GM19099 (cell line): ENCODE data around the gene ERI3.

Experiments
- POLR2A ChIP-seq: IDR thresholded peaks from 3 replicates; pipeline ENCODE4 v1.6.1; 2011; ENCODE audit warnings: low read depth; ENCODE audit not compliant: insufficient read length; ENCODE audit errors: extremely low read depth

Gene ERI3

DNA sequence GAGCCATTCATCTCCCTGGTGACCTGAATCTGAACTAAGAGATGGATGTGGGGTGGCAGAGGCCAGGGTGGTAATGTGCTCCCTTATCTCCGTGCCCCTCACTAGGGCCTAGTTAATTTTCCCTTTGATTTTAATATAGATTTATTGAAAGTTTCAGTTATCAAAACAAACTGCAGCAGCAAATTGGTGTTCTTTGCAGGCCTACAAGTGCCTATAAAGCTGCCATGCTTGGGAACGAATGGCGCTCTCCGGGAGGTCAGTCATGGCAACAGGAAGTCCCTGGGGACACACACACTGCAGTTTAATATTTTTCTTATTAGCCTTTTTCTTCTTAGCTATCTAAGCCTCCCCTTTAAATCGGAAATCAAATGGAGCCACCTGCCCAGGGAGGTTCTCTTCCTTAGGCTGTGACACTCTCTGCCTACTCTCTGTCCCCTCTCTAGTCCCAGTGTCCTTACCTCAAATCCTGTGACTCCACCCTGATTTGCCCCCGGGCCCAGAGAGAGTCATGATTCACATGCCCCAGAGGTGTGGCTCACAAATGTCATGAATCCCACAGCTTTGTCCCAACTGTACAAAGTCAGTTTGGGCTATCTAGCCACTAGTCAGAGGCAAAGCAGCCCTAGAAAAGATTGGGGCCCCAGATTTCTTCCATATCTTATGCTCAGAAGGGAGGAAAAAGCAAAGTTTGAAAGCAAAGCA, 4.3 kb upstream of the ERI3 start:
- TF ChIP-seq POLR2A: no peak

DNA sequence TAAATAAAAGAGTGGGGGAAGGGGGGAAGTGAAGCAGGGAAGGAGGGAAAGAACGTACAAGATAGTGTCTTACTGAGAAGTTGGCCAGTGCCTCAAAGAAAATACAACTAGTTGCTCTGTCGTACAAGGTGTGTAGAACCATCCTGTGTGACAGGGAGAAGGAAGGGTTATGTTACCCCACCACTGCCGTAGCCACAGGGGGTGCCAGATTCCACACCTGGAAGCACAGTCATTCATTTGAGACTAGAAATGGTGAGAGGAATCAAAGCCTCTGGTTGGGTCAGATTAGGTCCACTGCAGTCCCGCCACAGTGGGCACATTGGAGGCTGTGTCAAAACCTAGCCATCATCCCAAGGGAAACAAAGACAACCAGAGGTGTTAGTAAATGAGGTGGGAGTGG, 2.7 kb upstream of the ERI3 start:
- TF ChIP-seq POLR2A: no peak

DNA sequence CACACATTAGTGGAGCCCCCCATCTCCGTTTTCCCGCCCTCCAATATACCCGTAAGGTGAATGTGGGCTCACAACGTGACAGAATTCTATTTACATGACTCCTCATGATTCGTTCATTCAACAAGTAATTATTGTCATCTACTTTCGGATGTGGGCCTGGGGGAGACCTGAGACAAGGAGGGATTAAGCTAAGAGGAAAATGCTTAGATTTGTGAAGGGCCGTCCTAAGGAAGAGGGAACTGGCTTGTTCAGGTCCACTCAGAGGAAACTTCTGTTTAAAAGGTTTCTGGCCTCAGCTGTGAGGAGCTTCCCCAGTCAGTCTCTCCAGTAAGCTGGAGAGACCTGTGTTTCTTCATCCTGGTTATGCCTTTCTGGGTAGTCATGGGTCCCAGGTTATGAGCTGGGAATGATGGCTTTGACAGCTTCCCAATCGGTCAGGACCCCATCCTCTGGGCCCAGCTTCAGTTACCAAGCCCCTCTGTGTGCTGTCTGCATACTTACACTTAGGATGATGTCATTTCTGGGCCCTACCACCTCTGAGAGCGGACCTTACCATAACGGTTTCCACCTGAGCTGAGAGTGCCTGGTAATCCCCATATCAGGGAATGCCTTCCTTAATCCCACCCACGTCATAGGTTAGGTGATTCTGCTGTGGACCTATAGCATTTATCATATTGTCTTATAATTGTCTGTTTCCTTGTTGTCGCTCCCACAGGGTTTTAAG, 687 bp upstream of the ERI3 start:
- no peak for TF ChIP-seq POLR2A

DNA sequence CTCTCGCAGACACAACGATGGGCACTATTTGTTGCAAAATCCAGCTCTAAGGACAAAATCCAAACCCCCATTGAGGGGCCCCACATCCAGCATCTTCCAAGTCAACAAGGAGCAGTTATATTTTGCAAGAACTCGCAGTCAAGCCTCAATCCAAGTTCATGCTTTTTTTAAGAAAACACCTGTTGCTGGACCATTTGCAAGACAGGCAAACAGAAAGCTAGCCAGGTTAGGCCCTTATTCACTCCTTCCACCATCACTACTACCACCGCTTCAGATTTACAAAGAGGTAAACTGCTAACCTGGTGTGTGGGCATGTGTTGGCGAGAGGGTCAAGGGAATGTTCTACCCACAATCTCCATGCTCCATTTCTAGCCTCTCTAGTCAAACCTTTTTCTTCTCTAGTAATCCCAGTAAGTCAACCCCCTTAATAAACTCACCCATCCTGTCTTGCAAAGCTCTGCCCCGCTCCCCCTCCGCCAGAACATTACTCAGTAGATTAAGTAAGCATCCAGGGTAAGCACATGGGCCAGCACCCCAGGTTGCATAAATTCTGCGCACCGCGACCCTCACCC, 703 bp downstream of the ERI3 start:
- TF ChIP-seq POLR2A: no peak

DNA sequence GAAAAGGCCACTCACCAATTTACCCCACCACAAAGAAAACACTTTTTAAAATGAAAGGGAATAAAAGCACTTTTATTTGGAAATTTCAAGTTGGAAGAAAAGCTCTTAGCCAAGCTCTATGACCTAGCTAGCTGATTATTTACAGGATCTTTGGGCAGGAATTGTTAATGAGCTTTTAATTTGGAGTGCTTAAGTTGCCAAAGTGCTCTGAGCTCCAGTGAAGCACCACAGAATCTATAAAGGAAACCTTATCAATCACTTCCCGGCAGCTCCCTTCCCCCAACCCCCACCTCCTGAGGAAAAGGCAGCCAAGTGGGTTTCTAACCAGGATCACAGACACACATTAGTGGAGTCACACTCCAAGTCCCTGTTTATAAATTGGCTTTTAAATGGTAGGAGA, 1.5 kb downstream of the ERI3 start:
- TF ChIP-seq POLR2A: no peak

DNA sequence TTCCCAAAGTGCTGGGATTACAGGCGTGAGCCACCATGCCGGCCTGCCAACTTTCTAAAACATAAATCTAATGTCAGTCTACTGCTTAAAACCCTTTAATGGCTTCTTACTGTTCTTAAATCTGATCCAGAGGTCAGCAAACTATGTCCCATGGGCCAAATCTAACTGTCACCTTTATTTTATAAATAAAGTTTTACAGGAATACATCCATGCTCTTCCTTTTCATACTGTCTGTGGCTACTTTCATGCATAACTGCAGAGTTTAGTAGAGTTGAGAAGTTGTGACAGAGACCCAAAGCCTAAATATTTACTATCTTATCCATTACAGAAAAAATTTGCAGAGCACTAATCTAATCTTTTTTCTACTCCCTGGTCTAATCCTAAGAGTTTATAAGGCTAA, 3.8 kb downstream of the ERI3 start:
- no peak for TF ChIP-seq POLR2A

DNA sequence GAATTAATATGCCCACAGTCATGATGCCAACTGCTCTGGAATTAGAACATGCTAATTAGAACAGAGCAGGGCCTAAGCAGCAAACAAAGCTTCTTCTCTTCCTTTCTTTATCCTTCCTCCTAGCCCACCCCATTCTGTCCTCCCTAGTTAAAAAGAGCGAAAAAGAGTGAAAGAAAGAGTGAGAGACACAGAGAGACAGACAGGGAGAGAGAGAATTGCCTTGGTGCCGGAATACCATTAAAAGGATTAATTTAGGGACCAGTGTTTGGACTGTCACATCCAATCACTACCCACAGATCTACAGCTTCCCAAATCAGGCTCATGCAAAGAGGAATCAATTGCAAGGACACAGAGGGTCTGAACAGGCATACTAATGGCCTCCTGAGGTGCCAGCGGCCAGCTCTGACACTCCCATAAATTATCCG, 7.0 kb downstream of the ERI3 start:
- TF ChIP-seq POLR2A: no peak

DNA sequence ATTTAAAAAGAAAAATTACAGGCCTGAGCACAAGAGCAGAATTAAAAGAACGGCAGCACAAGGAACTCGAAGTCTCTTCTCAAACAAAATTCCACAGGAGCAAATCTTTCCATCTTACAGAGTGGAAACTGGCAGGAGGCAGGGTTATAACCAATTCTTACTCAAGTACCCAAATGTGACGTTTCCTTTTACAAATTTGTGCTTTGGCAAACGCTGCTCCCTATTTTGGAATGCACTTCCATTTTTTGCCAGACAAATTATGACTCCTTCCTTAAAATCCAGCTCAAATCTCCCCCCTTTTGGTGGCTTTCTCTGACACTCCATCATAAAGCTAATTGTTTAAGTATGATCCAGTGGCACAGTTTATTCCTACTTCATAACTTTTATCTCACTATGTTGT, 7.8 kb downstream of the ERI3 start:
- TF ChIP-seq POLR2A: no peak

DNA sequence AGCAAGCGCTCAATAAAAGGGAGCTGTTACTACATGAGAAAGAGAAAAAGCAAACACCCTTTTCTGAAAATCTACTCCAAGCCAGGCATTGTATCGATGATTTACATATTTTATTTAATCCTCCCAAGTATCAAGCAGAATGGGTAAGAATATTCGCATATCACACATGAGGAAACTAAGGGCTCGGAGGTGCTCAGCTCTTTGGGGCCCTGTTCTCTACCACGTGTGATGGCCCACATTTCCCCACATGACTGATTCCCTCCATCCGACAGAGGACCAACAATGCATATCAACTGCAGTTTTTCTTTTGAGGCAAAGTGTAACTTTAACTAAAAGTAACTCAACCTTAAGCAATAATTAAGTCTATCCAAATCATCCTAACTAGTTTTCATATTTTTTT, 8.2 kb downstream of the ERI3 start:
- TF ChIP-seq POLR2A: no peak

DNA sequence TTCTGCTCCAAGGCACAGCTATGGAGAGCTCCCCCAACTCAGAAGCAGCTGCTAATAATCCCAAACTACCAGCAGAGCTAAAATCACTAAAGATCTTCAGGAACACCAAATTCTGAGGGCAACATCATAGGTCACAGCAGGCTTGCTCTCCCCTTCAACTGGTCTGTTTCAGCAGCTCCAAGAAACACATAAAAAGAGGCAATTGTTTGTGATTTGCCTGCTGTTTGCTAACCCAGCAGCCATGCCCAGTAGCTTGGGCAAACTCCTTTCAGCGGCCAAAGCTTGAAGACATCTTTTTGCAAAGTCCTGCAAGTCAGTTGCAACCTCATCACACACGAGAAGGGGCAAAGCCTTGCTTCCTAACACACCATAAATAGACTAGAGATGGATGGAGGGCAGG, 8.9 kb downstream of the ERI3 start:
- no peak for TF ChIP-seq POLR2A

DNA sequence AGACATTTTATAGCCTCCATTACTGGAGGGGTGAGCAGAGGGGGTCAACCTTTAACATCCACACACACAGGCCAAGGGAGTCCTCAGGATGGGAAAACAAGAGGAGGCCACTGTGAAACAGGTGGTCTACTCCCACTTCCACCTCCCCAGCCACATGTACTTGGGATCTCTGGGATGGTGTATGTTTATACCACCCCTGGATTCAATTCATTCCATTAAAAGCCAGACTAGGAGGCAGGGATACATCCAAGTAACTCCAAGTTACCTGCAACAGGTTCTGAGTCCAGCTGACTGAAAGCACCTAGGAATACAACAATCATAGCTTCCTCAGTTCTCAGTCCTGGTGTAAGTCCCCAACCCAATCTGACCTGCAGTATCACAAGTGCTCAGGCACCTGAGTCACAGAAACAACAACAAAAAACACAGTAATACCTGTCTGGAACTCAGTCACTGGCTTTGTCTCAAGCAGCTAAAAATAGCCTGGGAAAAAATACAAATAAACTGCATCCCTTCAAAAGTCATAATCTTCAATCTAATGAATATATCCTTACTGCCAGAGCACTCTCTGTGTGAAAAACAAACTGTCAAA, 9.8 kb downstream of the ERI3 start:
- no peak for TF ChIP-seq POLR2A

DNA sequence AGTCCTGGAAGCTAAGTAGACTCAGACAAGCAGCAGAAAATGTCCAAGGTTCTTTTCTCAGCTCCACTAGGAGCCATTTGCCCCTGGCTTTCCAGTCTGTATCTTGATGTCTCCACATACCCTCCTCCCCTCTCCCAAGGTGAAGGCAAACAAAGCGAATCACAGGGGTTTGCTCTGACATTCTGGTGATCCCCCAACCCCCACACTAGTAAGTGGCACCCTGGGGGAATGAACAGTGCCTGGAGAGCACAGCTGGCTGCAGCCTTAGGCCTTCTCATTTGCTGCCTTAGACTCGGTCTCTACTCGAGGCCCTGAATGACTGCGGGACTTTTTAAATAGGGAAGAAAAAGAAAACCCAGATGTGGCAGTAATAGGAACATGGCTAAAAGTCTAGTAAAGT, 15.3 kb downstream of the ERI3 start:
- no peak for TF ChIP-seq POLR2A

DNA sequence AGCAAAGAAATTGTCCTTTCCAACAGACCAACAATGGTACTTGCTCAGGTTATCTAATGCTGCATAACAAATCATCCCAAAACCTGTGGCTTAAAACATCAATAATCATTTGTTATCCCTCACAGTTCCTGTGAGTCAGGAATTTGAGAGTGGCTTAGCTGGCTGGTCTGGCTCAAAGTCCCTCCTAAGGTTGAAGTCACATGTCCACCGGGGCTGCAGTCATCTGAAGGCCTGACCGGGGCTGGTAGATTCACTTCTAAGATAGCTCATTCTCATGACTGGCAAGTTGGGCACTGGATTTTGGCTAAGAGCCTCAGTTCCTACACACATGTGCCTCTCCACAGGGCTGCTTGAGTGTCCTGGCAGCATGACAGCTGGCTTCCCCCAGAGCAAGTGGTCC, 16.9 kb downstream of the ERI3 start:
- TF ChIP-seq POLR2A: no peak

DNA sequence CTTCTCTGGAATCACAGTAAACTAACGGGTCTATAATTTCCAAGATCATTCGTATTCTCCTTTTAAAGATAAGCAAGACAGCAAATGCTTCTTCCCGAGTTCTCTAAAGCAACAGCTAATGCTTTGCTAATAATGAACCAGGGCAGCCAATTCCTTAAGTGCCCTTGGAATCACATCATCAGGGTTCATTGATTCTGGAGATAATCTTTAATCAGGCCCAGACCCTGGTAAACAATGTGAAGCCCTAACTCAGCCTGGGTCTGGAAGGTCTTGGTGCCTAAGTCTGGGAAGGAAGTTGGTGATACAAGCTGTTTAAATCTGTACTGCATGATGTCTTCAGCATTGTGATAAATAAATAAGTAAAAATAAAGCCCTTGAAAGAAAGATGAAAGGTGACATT, 18.4 kb downstream of the ERI3 start:
- no peak for TF ChIP-seq POLR2A

DNA sequence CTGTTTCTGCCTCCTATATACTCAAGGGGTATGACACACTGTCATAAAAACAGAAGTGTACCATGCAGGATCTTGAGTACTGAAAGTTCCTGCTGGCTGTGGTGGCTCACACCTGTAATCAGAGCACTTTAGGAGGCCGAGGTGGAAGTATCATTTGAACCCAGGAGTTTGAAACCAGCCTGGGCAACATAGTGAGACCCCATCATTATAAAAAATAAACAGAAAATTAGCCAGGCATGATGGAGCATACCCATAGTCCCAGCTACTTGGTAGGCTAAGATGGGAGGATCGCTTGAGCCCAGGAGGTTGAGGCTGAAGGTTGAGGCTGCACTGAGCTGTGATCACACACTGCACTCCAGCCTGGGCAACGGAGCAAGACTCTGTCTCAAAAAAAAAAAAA, 20.1 kb downstream of the ERI3 start:
- TF ChIP-seq POLR2A: no peak

DNA sequence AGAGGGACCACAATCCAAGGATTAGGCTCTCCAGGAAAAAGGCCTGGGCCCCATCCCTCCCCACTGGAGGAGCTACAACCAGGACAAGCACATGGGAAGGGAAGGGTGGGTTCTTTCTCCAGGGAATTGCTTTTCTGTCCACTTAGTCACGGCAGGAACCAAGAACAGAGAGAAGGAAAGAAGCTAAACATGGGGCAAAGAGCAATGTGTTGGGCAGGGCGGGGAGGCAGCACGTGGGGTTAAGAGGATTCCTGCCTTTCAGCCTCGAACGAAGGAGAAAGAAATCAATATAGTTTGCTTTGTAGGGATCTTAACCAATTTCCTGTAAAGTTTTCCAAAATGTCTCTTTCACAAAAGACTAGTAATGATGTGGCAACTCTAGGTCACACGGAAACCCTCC, 21.7 kb downstream of the ERI3 start:
- no peak for TF ChIP-seq POLR2A
